Mononuclear cell (primary cell): ENCODE measurements around the gene FOXRED1. TPM values are rescaled to one million over a fixed set of nuclear protein-coding genes. Genes with fewer than 3 reads are reported as not detected.
"Not testable (repeated sequence)": the region's sequence is repeated elsewhere in the genome, so short reads cannot be mapped to it uniquely, and the experiment has no call there.

Source experiments
- H3K27me3 ChIP-seq: 2 replicates; pipeline ENCODE4 v1.6.0; 2011; ENCODE audit warnings: low read length, control low read depth; ENCODE audit not compliant: insufficient read depth
- H3K4me1 ChIP-seq: 2 replicates; pipeline ENCODE4 v1.5.1; 2011; ENCODE audit warnings: mild to moderate bottlenecking, low read length, control low read depth; ENCODE audit not compliant: insufficient read depth
- H3K4me3 ChIP-seq: 2 replicates; pipeline ENCODE4 v1.5.1; 2011; ENCODE audit warnings: mild to moderate bottlenecking, low read length, moderate library complexity
- H3K9me3 ChIP-seq: 2 replicates; pipeline ENCODE4 v1.5.1; 2011; ENCODE audit warnings: low read depth, mild to moderate bottlenecking, control low read depth, low read length
- total RNA-seq: library from RNA; depleted of rRNA; stranded (reverse); fragments of >200 nt; gene quantifications from one replicate; pipeline ENCODE4 v1.2.3, GENCODE V29; 2012

The FOXRED1 gene
- 6.1 TPM for total RNA-seq

DNA sequence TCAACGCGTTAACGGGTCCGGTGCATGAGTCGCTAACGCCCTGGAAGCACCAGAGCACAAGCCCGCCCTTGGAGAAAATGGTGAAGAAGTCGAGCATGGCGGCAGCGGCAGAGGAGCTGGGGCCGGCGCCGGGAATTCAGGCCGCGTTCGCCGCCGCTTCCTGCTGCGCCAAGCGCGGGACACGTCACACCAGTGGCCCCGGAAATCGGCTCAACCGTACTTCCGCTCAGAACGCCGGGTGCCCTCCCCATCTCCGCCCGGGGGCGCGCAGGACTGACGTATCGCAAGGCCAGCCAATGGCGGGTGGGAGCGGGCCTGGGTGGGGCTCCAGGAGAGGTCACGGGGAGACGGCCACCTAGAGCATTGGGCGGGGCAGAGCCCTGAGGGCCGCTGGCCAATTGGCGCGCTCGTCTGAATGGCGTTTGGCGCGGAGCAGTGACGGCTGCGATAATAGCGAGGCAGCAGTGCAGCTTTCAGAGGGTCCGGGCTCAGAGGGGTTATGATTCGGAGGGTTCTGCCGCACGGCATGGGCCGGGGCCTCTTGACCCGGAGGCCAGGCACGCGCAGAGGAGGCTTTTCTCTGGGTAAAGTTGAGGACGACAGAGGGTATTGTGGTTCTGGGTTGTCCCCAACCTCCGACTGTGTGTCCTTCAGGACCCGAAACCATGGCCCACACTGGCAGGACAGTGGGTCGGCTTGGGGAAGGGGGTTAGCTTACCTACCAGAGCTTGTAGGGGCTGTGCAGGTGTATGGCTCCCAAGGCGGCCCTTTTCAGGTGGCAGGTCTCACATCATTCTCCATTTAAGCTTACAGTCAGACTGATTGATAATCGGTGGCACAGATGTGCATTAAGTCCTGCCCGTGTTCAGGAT lies at the start of gene FOXRED1, which contains the start of gene SRPRA:
FOXRED1 (plus strand) TSS at position 447 of the 872 bp plus-strand sequence; CDS start at position 500, 53 bp downstream.
SRPRA (minus strand) TSS at position 188 of the 872 bp plus-strand sequence; CDS start at position 97, 91 bp downstream.
- no peaks in the 10 kb centered on the region for H3K9me3 ChIP-seq
- no peaks in the 10 kb centered on the region for H3K27me3 ChIP-seq
- H3K4me3 ChIP-seq = peak within 1 kb of the TSS; percentile 90
- peaks cover 18% of the 10 kb centered on the region for H3K4me1 ChIP-seq

DNA sequence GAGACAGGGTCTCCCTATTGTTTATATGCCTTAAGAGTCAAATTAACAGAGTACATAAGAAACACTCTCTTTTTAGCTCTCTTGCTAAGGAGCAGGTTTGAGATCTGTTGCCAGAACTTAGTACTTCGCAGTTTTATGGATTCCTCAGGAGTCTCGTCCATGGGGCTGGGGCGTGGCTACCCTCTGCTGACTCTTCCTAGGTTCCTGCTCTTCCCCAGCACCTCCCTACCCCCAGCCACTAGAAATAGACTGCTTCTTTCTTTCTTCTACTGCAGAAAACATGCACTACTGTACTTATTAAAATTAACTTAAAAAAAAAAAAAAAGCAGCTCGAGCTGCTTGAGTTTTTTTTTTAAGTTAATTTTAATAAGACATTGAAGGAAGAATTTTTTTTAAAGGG lies 49.4 kb upstream of the FOXRED1 start:
- Histone ChIP-seq H3K4me3 (no peak overlapping the region), H3K27me3 (no peaks in the 10 kb centered on the region), H3K9me3 (no peaks in the 10 kb centered on the region), H3K4me1 (peaks cover 16% of the 10 kb centered on the region)

DNA sequence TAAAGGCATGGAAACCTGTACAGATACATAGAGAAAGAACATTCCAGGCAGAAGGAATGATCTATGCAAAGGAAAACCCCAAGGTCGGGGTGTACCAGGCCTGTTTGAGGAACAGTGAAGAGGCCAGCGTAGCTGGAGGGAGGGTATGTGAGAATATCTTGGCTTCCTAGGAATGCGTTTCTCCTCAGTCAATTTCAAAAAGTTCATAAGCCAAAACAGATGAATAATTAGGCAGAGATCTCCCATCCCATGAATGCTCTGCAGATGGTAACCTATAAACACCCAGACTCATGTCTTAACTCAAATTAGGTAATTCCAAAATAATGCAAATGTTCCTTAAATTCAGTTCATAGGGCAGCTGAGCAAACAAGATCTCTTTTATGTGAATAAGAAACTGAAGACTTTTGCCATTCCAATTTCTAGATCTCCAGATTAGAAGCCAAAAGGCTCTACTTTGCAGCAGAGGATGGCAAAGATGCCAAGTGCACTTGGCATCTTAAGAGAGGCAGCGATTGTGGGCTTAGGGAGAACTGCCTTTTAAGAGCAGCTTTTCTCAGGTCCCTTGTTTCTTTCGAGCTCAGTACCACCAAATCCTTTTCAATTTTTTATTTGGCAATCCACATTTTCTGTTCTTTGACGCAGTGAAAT lies 44.2 kb upstream of the FOXRED1 start:
- Histone ChIP-seq H3K9me3 (no peaks in the 10 kb centered on the region), H3K4me3 (no peak overlapping the region), H3K27me3 (no peaks in the 10 kb centered on the region), H3K4me1 (no peaks in the 10 kb centered on the region)

DNA sequence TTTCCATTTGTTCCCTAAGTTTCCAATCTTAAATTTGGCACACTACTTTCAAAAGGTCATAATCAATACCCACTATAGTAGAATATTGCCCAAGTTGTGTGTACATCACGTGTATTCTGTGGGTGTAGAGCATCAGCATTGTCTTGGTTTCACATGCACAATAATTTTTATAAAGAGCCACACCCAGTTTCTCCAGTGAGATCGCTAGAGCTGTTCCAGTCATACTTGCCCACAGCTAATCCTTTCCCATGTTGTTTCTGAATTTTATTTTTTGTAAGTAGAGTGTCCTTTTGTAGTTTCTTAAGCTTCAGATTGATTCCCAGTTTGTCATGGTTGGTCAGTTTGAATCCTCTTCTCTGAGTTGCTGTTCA lies 43.7 kb upstream of the FOXRED1 start:
- Histone ChIP-seq H3K9me3 (no peaks in the 10 kb centered on the region), H3K4me1 (no peaks in the 10 kb centered on the region), H3K27me3 (no peaks in the 10 kb centered on the region), H3K4me3 (no peak overlapping the region)

DNA sequence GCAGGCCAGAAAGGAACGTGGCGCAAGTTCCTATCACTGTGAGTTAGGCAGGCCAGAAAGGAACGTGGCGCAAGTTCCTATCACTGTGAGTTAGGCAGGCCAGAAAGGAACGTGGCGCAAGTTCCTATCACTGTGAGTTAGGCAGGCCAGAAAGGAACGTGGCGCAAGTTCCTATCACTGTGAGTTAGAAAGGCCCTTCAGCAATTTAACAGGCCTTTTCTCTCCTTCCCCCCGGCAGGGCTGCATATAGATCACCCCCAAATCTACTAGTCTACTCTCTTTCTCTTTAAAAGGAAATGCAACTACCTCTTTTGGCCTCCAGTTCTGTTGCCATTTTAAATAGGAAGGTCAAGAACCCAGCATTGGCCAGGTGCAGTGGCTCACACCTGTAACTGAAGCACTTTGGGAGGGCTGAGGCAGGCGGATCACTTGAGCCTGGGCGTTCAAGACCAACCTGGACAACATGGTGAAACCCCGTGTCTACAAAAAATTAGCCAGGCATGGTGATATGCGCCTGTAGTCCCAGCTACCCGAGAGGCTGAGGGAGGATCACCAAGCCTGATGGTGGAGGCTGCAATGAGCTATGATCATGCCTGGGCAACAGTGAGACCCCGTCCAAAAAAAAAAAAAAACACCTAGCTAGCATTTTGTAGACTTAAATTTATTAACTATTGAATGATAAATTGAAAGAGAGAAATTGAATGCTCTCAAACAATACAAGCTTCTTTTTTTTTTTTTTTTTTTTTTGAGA lies 42.4 kb upstream of the FOXRED1 start:
- H3K4me3 ChIP-seq = no peak overlapping the region
- no peaks in the 10 kb centered on the region for H3K4me1 ChIP-seq
- H3K9me3 ChIP-seq = no peaks in the 10 kb centered on the region
- H3K27me3 ChIP-seq = no peaks in the 10 kb centered on the region

DNA sequence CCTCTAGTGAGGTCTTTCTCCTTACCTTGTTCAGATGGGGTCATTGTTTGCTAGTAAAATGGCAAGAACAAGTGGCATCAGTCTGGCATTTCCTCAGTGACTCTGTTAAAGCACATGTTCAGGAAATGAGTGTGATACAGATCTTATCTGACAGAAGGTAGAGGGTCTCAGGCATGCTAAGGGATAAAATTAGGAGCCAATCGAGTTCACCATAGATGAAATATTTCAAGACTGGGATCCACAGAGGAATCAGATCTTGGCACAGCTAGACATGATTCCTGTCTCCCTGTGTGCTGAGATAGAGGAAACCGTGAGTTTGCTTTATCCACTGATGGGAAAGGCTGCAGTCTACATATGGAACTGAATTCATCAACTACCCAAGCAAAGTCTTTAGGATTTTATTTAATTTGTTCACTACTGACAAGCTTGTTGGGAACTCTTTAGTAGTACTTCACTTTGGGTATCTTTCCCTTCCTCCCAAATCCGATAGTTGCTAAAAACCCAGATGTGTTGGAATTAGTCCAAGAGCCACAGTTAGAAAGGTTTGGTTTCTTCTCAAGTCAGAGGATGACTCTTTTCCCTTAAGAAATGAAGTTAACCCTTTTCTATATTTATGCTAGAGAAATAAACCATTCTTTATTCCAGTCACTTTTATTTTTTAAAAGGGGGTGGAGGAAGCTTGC lies 39.0 kb upstream of the FOXRED1 start:
- no peaks in the 10 kb centered on the region for H3K9me3 ChIP-seq
- no peaks in the 10 kb centered on the region for H3K27me3 ChIP-seq
- H3K4me3 ChIP-seq = no peak overlapping the region
- H3K4me1 ChIP-seq = no peaks in the 10 kb centered on the region

DNA sequence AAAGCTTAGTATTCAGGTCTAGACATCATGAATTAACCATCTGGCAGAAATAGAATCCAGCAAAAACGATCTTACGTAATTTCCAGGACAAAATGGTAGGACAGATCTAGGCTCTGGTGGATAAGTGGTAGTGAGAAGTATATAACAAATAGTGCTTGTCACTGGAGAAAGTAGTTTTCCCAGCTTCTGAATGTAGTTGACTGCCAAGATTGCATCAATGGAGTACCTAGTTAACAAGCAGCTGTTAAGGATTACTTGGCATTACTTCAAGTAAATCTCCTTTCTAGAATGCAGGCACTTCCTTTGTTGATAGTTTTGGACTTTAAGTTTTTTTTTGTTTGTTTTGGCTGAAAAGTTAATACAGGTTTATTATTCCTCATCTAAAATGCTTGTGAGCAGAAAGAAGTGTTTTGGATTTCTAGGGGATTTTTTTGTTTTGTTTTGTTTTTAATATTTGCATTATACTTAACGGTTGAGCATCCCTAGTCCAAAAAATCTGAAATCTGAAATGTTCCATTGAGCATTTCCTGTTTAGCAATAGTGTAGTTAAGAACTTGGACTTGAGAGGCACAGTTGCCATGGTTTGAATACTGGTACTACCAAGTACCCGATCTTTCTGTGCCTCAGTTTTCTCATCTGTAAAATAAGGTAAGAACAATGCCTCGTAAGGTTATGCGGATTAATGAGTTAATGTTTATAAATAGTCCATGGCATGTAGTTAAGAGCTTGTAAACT lies 37.1 kb upstream of the FOXRED1 start:
- H3K4me3 ChIP-seq = no peak overlapping the region
- no peaks in the 10 kb centered on the region for H3K4me1 ChIP-seq
- no peaks in the 10 kb centered on the region for H3K27me3 ChIP-seq
- H3K9me3 ChIP-seq = no peaks in the 10 kb centered on the region

DNA sequence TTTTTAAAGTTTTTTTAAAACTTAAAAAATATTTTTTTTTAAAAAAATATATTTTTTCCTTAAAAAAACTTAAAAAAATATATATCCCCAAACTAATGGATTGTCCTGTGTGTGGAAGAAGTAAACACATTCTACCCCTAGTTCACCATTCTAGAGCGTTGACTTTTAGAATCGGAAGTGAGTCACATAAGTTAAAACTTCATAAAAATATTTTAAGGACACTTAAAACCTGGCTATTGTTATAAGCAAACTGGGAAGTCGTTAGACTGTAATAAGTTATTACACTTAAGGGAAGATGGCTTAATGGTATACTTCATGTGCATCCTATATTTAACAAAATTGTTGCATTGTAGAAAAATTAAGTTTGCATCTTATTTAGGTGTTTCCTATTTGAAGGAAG lies 36.3 kb upstream of the FOXRED1 start:
- H3K9me3 ChIP-seq = no peaks in the 10 kb centered on the region
- H3K4me1 ChIP-seq = no peaks in the 10 kb centered on the region
- H3K27me3 ChIP-seq = no peaks in the 10 kb centered on the region
- H3K4me3 ChIP-seq = no peak overlapping the region

DNA sequence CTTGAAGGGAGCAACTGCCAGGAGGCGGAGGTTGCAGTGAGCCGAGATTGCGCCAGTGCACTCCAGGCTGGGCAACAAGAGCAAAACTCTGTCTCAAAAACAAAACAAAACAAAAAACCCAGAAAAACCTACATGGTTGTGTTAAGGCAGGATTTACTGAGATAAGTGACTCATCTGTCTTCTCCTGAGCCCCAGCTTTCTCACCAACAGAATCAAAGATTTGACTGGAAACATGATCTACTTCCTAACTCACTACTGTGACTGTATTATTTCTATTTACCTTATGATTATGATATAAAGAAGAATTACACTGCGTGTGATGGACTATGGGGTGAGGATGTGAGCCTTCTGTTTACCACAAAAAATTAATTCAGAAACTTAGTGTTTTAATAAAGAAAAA lies 35.6 kb upstream of the FOXRED1 start:
- no peak overlapping the region for H3K4me3 ChIP-seq
- no peaks in the 10 kb centered on the region for H3K4me1 ChIP-seq
- no peaks in the 10 kb centered on the region for H3K27me3 ChIP-seq
- no peaks in the 10 kb centered on the region for H3K9me3 ChIP-seq

DNA sequence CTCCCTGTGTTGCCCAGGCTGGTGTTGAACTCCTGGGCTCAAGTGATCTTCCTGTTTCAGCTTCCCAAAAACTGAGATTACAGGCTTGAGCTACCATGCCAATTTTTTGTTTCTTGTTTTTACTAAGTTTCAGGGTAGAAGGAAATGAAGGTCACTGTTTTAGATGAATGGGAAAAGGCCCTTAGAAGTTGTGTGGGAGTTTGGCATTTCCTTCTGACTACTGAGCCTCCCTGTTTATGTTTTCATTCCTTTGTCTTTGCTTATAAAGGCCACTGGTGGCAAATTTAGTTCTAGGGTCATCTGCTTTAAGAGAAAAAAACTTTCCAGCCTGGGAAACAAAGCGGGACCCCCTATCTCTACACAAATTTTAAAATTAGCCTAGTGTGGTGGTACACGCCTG lies 22.3 kb upstream of the FOXRED1 start:
- no peaks in the 10 kb centered on the region for H3K9me3 ChIP-seq
- no peak overlapping the region for H3K4me3 ChIP-seq
- no peaks in the 10 kb centered on the region for H3K27me3 ChIP-seq
- no peaks in the 10 kb centered on the region for H3K4me1 ChIP-seq

DNA sequence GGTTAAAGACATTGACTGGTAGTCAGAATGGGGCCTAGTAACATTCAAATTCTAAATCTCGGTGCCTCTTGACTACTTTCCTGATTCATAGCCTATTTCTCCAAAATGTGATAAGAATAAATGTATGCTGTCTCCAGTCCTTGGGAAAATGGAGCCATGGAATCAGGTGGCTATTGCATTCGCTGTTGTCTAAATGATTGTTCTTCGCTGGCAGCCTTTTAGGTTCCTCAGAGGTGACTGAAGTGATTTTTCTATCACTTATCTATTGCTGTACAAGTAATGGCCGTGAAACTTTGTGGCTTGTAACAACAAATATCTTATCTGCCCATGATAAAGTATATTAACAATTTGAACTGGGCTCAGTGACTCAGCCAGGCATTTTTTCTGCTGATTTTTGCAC lies 15.7 kb upstream of the FOXRED1 start:
- H3K9me3 ChIP-seq = no peaks in the 10 kb centered on the region
- no peaks in the 10 kb centered on the region for H3K27me3 ChIP-seq
- no peak overlapping the region for H3K4me3 ChIP-seq
- H3K4me1 ChIP-seq = no peaks in the 10 kb centered on the region

DNA sequence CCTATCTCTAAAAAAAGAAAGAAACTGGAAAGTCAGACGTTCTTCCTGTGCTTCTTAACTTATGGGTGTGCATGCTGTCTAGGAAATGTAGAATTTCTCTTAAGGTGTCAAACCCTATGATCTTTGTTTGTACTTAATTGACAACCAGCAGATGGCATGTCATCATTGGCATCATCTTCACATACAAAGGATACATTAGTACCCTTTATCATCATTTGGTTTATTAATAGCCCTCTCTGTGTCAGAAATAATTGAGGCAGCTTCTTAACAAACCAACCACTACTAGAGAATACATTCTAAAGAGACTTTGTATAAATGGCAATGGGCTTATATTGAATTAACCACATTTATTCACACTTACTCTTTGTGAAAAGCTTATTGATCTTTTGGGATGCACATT lies 14.1 kb upstream of the FOXRED1 start:
- no peaks in the 10 kb centered on the region for H3K9me3 ChIP-seq
- H3K4me3 ChIP-seq = no peak overlapping the region
- no peaks in the 10 kb centered on the region for H3K27me3 ChIP-seq
- no peaks in the 10 kb centered on the region for H3K4me1 ChIP-seq

DNA sequence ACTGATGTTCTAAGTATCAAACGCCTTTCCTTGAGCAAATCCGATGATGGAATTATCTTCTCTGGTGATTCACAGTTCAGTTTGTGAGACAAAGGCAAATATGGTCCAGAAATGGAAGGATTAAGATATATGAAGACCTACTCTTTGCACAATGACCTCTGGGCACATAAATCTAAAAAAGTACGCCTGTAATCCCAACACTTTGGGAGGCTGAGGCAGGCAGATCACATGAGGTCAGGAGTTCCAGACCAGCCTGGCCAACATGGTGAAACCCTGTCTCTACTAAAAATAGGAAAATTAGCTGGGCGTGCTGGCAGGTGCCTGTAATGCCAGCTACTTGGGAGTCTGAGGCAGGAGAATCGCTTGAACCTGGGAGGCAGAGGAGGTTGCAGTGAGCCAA lies 13.4 kb upstream of the FOXRED1 start:
- H3K27me3 ChIP-seq, H3K9me3 ChIP-seq, H3K4me1 ChIP-seq, H3K4me3 ChIP-seq: not testable (repeated sequence)

DNA sequence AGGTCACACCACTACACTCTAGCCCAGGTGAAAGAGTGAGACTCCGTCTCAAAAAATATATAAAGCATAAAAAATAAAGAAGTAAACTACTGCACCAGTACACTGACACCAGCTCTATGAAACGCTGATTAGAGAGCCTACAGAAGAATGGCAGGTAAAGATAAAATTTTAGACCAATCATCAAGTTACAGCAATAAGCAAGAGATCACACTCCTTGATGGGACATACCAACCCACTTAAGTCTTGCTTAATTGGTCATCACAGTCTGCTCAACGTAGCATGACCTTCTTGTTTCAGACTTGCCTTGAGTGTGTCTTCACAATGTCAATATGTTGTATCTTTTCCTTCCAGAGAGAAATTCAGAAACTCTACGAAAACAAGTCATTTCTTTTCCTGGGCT lies 12.7 kb upstream of the FOXRED1 start:
- Histone ChIP-seq H3K4me3 (no peak overlapping the region), H3K9me3 (no peaks in the 10 kb centered on the region), H3K27me3 (no peaks in the 10 kb centered on the region), H3K4me1 (no peaks in the 10 kb centered on the region)
